Neural progenitor cell (in vitro differentiated cells): ENCODE data around the gene WWOX.

ENCODE experiments used
- CTCF ChIP-seq: fragments of 200-600 bp; sonication (generic); IDR thresholded peaks from 2 replicates; pipeline ENCODE4 v1.5.1; 2017; ENCODE audit warnings: antibody characterized with exemption, mild to moderate bottlenecking
- EZH2 ChIP-seq: fragments of 200-600 bp; sonication (generic); IDR thresholded peaks from 2 replicates; pipeline ENCODE4 v1.6.1; 2017; ENCODE audit warnings: antibody characterized with exemption, mild to moderate bottlenecking, moderate library complexity
- EZH2phosphoT487 ChIP-seq: fragments of 200-600 bp; sonication (generic); IDR thresholded peaks from 2 replicates; pipeline ENCODE4 v1.6.1; 2017; ENCODE audit warnings: antibody characterized with exemption

- TF ChIP-seq CTCF (no peak), EZH2phosphoT487 (no peak), EZH2 (no peak)
Observed at GRCh38 chr16:79253100-79253631, 1153.7 kb downstream of the WWOX start.
